ENCODE measurements around the gene CD300E.
"Not testable (repeated sequence)": the region's sequence is repeated elsewhere in the genome, so short reads cannot be mapped to it uniquely, and the experiment has no call there.

Gene CD300E

GRCh38 chr17:74623693-74624093, at the start of gene CD300E:
Gene CD300E (minus strand): TSS chr17:74623738. CDS start chr17:74623621, 117 bp downstream.
- DNase-seq: no peak

DNA sequence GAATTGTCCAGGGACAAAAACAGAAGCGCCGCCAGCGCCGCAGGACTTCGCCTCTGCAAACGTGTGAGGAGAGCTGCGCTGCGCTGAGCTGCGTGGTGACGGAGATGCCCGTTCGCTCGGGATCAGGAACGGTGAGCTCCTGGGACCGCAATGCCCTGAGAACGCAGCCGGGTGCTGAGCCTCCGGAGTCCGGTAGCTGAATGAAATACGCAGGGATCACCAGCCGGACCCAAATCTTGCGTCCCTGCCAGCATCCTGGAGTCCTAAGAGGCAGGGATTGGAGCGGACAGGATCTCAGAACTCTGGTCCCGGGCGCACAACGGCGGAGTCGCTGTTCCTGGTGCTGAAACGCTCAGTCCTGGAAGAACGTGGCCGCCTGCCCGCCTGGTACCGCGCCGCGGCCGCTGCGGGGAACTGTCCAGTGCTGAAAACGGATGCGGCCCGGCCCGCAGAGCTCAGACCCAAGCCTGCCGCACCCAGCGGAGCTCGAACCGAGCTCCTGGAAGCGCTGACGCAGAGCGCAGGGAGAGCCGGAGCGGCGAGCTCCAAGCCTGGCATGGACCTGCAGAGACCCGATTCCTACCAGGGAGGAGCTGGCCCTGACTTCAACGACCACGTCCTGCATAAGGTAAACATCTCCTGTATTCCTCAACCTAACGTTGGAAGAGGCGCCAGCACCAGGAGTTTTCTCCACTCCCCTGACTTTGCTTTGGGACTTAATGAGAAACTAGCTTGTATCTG, 47.7 kb upstream of the CD300E start:
- peak; percentile 86 for DNase-seq

- DNase-seq: no peak
These were observed 46.8 kb upstream of the CD300E start for GRCh38 chr17:74670329-74670728.

- DNase-seq: no peak
These were observed 40.0 kb upstream of the CD300E start for GRCh38 chr17:74663561-74663960.

- DNase-seq: no peak
These were observed 36.4 kb upstream of the CD300E start for GRCh38 chr17:74659889-74660288.

- no peak for DNase-seq
These were observed 35.1 kb upstream of the CD300E start for GRCh38 chr17:74658620-74659019.

DNA sequence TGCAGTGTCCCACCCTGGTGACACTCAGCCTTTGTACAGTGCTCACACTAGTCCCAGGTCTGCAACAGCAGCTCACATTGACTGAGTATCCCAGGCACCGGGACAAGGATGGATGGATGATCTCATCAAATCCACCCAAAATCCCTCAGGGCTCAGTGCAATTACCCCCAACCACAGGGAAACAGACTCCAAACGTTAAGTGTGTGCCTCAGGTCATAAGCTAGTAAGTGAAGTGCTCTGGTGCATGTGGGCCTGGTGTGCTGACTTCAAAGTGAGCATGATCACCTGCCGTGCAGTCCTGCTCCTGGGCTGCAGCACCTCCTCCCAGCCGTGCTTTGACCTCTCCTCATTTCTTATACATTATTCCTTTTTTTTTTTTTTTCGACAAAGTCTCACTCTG, 31.2 kb upstream of the CD300E start:
- DNase-seq: no peak

DNA sequence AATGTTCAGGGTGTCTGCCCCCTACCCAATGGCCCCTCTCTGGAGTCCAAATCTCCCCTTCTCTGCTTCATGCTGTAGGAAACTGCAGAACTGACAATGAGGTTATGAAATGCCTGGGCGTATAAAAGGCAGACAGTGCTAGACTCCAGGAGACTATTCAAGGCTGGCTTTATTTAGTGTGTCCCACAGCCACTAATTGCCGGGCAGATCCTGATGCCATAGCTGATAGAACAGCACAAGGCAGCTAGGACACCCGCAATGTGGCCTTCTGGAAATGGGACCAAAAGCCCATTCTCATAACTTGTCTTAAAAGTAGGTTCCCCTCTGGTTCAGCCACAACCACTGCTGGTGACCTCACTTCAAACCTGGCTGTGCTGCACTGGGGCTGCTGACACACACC, 28.5 kb upstream of the CD300E start:
- no peak for DNase-seq

DNA sequence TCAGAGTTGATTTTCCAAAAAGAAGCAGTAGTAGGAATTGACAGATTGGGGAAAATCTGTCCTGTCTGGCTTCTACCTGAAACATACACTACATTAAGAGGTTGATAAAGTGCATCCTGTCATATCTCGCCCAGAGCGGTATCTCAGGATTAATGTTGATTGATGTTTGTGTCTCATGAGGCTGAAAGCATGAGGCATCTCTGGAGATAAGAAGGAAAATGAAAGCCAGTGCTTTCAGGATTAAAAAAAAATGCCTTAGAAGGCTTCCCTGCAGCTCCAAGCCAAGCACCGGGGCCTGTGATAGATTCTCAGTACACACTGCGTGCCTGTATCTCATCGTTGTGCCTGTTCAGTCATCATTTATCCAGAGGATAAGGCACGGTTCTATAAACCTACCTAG, 26.4 kb upstream of the CD300E start:
- no peak for DNase-seq

DNA sequence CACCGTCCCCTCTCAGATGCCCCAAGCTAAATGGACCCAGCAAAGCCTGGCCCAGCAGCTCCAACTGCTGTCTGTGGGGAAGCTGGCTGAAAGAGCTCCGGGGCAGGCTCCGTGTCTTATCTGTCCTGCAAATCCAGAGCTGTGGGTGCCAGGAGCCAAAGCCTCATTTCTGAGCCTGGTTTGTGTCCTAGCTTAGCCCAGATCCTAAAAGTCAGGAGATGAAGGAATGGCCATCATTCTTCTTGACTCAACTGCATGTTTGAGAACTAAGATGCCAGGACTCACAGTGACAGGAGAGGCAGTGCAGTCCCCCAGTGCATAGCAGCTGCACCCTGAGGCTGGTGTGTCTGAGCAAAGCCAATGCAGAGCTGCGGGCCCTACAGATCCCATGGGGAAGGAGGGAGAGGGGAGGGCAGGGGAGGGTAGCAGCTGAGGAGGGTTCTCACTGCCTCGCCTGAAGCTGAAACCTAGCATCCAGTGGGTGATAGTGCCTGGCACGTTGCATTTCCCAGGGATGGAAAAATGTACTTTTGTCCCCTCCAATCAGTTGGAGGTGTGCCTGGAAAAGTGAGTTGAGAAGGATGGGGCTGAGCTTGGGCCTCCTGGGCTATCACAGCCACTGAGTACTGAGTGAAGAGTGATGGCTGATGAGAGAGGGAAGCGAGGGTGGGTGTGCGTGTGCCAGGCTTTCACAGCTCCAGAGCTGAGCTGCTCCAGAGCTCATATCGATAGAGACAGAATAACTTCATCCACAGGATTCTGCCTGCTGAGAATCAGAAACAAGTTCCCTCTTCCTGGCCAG, 24.5 kb upstream of the CD300E start:
- no peak for DNase-seq

GRCh38 chr17:74646231-74646630, 22.7 kb upstream of the CD300E start:
- DNase-seq: no peak

GRCh38 chr17:74645010-74645409, 21.5 kb upstream of the CD300E start:
- no peak for DNase-seq

- DNase-seq: no peak
These were observed 20.9 kb upstream of the CD300E start for GRCh38 chr17:74644419-74644818.

GRCh38 chr17:74643826-74644225, 20.3 kb upstream of the CD300E start:
- DNase-seq: no peak

DNA sequence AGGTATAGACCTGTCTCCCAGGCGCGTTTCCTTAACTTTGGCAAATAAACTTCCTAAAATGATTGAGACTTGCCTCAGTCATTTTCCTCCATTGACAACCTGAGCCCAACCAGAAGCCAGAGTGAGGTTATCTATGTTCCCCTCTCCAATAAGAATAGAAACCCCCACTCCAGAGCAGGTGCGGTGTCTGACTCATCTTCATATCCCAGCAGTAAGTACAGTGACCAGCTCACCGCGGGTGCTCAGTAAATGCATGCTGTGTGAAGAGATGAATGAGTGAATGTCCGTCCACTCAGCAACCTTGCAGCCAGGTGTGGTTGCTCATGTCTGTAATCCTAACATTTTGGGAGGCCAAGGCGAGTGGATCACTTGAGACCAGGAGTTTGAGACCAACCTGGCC, 19.5 kb upstream of the CD300E start:
- no peak for DNase-seq

GRCh38 chr17:74642556-74642955, 19.0 kb upstream of the CD300E start:
- DNase-seq: no peak

- no peak for DNase-seq
These were observed 18.4 kb upstream of the CD300E start for GRCh38 chr17:74641958-74642298.

GRCh38 chr17:74641224-74641957, 17.9 kb upstream of the CD300E start:
- DNase-seq: no peak

DNA sequence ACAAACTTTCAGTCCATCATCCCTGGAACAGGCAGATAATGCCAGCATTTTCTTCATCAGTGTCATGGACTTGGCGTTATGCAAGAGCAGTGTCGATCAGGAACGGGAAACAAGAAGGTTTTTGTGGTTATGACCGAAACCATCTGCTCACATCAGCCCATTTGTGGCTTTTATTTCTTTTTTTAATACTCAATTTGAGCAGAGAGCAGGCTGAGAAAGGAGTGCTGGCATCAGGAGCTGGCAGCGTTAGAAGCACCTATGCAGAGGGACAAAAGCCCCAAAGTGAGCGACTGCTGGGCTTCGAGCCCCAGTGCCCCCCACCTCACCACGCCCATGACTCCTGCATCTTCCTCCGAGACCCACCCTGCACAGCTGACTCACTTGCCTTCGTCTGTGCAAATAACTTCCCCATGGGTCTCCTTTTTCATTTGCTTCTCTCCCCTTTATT, 16.2 kb upstream of the CD300E start:
- no peak for DNase-seq

GRCh38 chr17:74637926-74638325, 14.4 kb upstream of the CD300E start:
- no peak for DNase-seq

DNA sequence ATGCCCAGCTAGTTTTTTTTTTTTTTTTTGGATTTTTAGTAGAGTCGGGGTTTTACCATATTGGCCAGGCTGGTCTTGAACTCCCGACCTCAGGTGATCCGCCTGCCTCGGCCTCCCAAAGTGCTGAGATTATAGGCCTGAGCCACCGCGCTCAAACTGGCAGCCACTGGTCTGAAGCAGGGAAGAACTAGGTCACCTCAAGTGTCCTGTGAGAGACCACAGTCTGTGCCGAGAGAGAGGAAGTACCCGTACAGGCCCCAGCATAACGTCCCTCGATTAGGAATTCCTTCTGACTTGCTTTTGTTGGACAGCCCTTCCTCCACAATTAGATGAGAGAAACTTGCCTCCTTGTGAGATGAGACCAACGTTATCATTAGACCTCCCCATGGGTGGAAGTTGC, 13.7 kb upstream of the CD300E start:
- no peak for DNase-seq

- not testable (repeated sequence) for DNase-seq
These were observed 13.1 kb upstream of the CD300E start for GRCh38 chr17:74636541-74637085.

GRCh38 chr17:74635418-74635817, 11.9 kb upstream of the CD300E start:
- DNase-seq: no peak
